Astrocyte (in vitro differentiated cells and primary cell): Measurements from ENCODE around the gene CTDP1. TPM values are rescaled to one million over a fixed set of nuclear protein-coding genes. Genes with fewer than 3 reads are reported as not detected.

Experiments
- DNase-seq: peaks from one replicate; pipeline ENCODE4 v3.0.0-alpha.2; 2010; ENCODE audit warnings: low read depth
- FAIRE-seq: peaks from 2 replicates; lab custom pipeline; 2011; peaks lifted over from hg19 to GRCh38; lab: Jason Lieb, UNC
- H2AFZ ChIP-seq: 2 replicates; pipeline ENCODE4 v1.6.0; 2012; ENCODE audit warnings: low read depth, low read length, inconsistent platforms
- H3K27ac ChIP-seq: 2 replicates; pipeline ENCODE4 v1.5.1; 2011; ENCODE audit warnings: low read depth, low read length, inconsistent platforms
- H3K27me3 ChIP-seq: 2 replicates; pipeline ENCODE4 v1.6.0; 2011; ENCODE audit warnings: low read length, inconsistent platforms; ENCODE audit not compliant: insufficient read depth
- H3K36me3 ChIP-seq: 2 replicates; pipeline ENCODE4 v1.5.1; 2011; ENCODE audit warnings: low read length, inconsistent platforms; ENCODE audit not compliant: insufficient read depth
- H3K4me1 ChIP-seq: 2 replicates; pipeline ENCODE4 v1.5.1; 2011; ENCODE audit warnings: low read length, inconsistent platforms; ENCODE audit not compliant: insufficient read depth
- H3K4me2 ChIP-seq: 2 replicates; pipeline ENCODE4 v1.6.0; 2012; ENCODE audit warnings: low read length, inconsistent platforms
- H3K4me3 ChIP-seq: 2 replicates; pipeline ENCODE4 v1.5.1; 2011; ENCODE audit warnings: low read depth, mild to moderate bottlenecking, low read length, inconsistent platforms; ENCODE audit not compliant: insufficient read depth
- H3K79me2 ChIP-seq: 2 replicates; pipeline ENCODE4 v1.6.0; 2012; ENCODE audit warnings: mild to moderate bottlenecking, low read length, inconsistent platforms; ENCODE audit not compliant: insufficient read depth
- H3K9ac ChIP-seq: 2 replicates; pipeline ENCODE4 v1.6.0; 2012; ENCODE audit warnings: mild to moderate bottlenecking, low read length, inconsistent platforms
- H3K9me3 ChIP-seq: 2 replicates; pipeline ENCODE4 v1.5.1; 2012; ENCODE audit warnings: low read depth, mild to moderate bottlenecking, low read length, inconsistent platforms; ENCODE audit not compliant: insufficient read depth
- H4K20me1 ChIP-seq: 2 replicates; pipeline ENCODE4 v1.6.0; 2012; ENCODE audit warnings: low read length, inconsistent platforms; ENCODE audit not compliant: insufficient read depth
- H3K27ac Mint-ChIP-seq: one replicate; pipeline ENCODE4 v1.8.0; 2021; ENCODE audit warnings: mild to moderate bottlenecking, mixed read lengths; ENCODE audit not compliant: unreplicated experiment
- H3K27me3 Mint-ChIP-seq: one replicate; pipeline ENCODE4 v1.8.0; 2021; ENCODE audit warnings: low read depth, mixed read lengths; ENCODE audit not compliant: unreplicated experiment
- H3K36me3 Mint-ChIP-seq: one replicate; pipeline ENCODE4 v1.8.0; 2021; ENCODE audit warnings: low read depth, mixed read lengths; ENCODE audit not compliant: unreplicated experiment
- H3K4me1 Mint-ChIP-seq: one replicate; pipeline ENCODE4 v1.8.0; 2021; ENCODE audit warnings: low read depth, mixed read lengths; ENCODE audit not compliant: unreplicated experiment
- H3K4me3 Mint-ChIP-seq: one replicate; pipeline ENCODE4 v1.8.0; 2021; ENCODE audit warnings: mild to moderate bottlenecking, moderate library complexity, mixed read lengths; ENCODE audit not compliant: unreplicated experiment
- H3K9me3 Mint-ChIP-seq: one replicate; pipeline ENCODE4 v1.8.0; 2021; ENCODE audit warnings: mild to moderate bottlenecking, mixed read lengths; ENCODE audit not compliant: unreplicated experiment
- EZH2 ChIP-seq: IDR thresholded peaks from 2 replicates; pipeline ENCODE4 v1.6.1; 2012; ENCODE audit warnings: mild to moderate bottlenecking, low read length, inconsistent platforms; ENCODE audit not compliant: insufficient read depth
- total RNA-seq: library from RNA; stranded (reverse); gene quantifications from 2 replicates; pipeline ENCODE4 v1.2.1, GENCODE V29; 2021
- TF ChIP-seq, protein P1 (sequence below): IDR thresholded peaks from 2 replicates; pipeline ENCODE4 v1.5.1; 2011; ENCODE audit warnings: low read depth, mild to moderate bottlenecking, inconsistent platforms, low read length, moderate library complexity; ENCODE audit not compliant: insufficient read depth

The CTDP1 gene
- total RNA-seq, 1 donor from 2014 or later, result 31.7 TPM

DNA sequence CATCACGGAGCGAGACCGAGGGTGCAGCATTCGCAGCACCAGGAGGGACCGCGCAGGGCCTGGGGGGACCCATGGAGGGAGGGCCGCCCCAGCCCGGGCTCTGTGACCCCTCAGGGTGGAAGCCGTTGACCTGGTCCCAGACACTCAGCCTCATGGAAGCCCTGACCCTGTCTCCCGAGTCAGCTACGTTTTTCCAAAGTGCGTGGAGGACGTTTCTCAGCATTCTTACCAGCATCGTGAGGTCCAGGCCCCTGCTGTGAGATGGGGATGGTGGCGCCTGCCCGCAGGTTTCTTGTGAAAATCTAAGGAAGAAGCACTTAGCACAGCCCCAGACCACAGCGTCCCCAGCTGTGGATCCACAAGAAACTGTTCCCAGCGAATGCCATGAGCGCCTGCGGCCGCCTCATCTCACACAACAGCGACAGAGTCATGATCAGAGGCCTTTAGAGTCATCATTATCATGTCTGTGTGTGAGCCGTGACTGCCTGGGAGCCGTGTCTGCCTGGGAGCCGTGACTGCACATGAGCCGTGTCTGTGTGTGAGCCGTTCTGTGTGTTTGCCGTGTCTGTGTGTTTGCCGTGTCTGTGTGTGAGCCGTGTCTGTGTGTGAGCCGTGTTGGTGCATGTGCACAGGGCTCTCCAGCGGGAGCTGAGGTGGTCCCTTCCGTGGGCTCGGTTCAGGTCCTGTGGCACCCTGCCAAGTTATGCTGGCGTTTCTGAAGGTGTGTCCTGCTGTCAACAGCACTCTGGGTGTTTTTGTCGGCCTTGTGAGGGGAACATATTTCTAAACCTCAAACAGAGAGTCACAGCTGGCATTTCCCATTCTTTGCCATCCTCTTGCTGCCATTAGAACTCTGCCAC, 68.9 kb downstream of the CTDP1 start:
- H3K9me3 ChIP-seq, result no peaks in the 10 kb centered on the region
- no peaks in the 10 kb centered on the region for H3K4me1 Mint-ChIP-seq
- H3K36me3 ChIP-seq, result no peaks in the 10 kb centered on the region
- no peak overlapping the region for H3K4me3 Mint-ChIP-seq
- H3K4me2 ChIP-seq, result no peak overlapping the region
- no peak for TF ChIP-seq EZH2
- TF ChIP-seq, protein P1, sequence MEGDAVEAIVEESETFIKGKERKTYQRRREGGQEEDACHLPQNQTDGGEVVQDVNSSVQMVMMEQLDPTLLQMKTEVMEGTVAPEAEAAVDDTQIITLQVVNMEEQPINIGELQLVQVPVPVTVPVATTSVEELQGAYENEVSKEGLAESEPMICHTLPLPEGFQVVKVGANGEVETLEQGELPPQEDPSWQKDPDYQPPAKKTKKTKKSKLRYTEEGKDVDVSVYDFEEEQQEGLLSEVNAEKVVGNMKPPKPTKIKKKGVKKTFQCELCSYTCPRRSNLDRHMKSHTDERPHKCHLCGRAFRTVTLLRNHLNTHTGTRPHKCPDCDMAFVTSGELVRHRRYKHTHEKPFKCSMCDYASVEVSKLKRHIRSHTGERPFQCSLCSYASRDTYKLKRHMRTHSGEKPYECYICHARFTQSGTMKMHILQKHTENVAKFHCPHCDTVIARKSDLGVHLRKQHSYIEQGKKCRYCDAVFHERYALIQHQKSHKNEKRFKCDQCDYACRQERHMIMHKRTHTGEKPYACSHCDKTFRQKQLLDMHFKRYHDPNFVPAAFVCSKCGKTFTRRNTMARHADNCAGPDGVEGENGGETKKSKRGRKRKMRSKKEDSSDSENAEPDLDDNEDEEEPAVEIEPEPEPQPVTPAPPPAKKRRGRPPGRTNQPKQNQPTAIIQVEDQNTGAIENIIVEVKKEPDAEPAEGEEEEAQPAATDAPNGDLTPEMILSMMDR, result no peak
- FAIRE-seq (no peak), DNase-seq (no peak)
- no peaks in the 10 kb centered on the region for H3K27me3 Mint-ChIP-seq
- H3K27ac Mint-ChIP-seq, result no peak overlapping the region
- peaks cover 18% of the 10 kb centered on the region for H4K20me1 ChIP-seq
- peaks cover 21% of the 10 kb centered on the region for H3K36me3 Mint-ChIP-seq
- peaks cover 5% of the 10 kb centered on the region for H3K9me3 Mint-ChIP-seq
- H3K79me2 ChIP-seq, result no peaks in the 10 kb centered on the region
- H3K4me3 ChIP-seq, result no peak overlapping the region
- H2AFZ ChIP-seq, result no peak overlapping the region
- H3K27ac ChIP-seq, result no peak overlapping the region
- no peaks in the 10 kb centered on the region for H3K27me3 ChIP-seq
- no peaks in the 10 kb centered on the region for H3K4me1 ChIP-seq
- no peak overlapping the region for H3K9ac ChIP-seq

DNA sequence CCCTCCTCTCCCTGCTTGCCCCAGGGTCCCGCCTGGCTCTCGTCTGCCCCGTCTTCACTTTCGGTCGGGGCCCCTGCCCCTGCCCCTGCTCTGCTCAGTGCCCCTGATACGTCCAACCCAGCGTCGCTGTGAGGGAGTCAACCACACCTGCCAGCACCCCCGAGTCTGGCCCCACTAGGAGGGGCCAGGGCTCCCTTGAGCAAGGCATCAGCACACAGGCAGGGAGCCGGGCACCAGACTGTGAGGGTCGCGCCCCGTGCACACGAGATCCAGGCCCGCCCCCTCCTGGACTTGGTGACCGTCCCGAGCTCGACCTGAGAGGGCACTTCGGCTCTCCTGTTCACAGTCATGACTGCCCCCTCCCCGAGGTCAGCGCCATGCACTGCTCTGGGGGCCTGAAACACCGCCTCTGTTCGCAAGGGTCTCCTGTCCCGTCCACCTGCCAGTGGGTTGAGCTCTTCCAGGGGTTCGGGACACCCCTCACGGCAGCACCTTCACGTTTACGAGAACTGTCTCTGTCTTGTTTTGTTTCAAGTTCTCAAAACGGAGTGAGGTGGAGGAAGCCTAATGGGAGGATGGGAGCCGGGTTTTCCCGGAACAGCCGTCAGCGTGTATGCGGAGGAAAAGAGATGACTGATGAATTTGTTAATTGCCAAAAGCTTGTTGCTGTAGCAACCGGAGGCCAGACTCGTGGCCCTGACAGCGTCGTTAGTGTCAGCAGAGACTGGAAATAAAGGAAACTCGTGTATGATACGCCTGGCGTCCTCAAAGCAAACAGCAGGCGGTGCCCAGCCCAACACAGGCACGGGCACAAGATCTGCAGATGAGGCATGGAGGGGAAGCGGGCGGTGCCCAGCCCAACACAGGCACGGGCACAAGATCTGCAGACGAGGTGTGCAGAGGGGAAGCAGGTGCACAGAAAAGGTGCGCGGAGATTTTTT, 69.9 kb downstream of the CTDP1 start:
- Histone ChIP-seq H3K27ac (no peak overlapping the region), H3K27me3 (no peaks in the 10 kb centered on the region), H3K36me3 (no peaks in the 10 kb centered on the region), H4K20me1 (peaks cover 18% of the 10 kb centered on the region), H3K4me3 (no peak overlapping the region), H3K9me3 (no peaks in the 10 kb centered on the region), H3K79me2 (no peaks in the 10 kb centered on the region), H3K4me1 (no peaks in the 10 kb centered on the region), H2AFZ (no peak overlapping the region), H3K4me2 (no peak overlapping the region), H3K9ac (no peak overlapping the region)
- no peak for FAIRE-seq
- H3K4me1 Mint-ChIP-seq, result no peaks in the 10 kb centered on the region
- H3K27ac Mint-ChIP-seq, result no peak overlapping the region
- peaks cover under 1% of the 10 kb centered on the region for H3K9me3 Mint-ChIP-seq
- H3K4me3 Mint-ChIP-seq, result no peak overlapping the region
- H3K27me3 Mint-ChIP-seq, result no peaks in the 10 kb centered on the region
- H3K36me3 Mint-ChIP-seq, result peaks cover 14% of the 10 kb centered on the region
- peak; percentile 29 for DNase-seq
- TF ChIP-seq, protein P1, result no peak
- TF ChIP-seq EZH2, result no peak
